SJCRH30 (cell line): Measurements from ENCODE around the gene OR5T2. TPM values are rescaled to one million over a fixed set of nuclear protein-coding genes. Genes with fewer than 3 reads are reported as not detected.
"Not testable (repeated sequence)": the region's sequence is repeated elsewhere in the genome, so short reads cannot be mapped to it uniquely, and the experiment has no call there.

Experiments
- DNase-seq, 2 experiments: peaks; one replicate each; pipeline ENCODE4 v3.0.0-alpha.2; 2015 to 2020
- H3K27ac ChIP-seq: fragments of 250-450 bp; sonication (Bioruptor Pico); 2 replicates; pipeline ENCODE4 v1.5.1; 2020; ENCODE audit warnings: mild to moderate bottlenecking, moderate library complexity
- H3K27me3 ChIP-seq: fragments of 250-450 bp; sonication (Bioruptor Pico); 2 replicates; pipeline ENCODE4 v1.5.1; 2020; ENCODE audit warnings: mild to moderate bottlenecking, moderate library complexity
- H3K36me3 ChIP-seq: fragments of 250-450 bp; sonication (Bioruptor Pico); 2 replicates; pipeline ENCODE4 v1.5.1; 2020; ENCODE audit warnings: mild to moderate bottlenecking, moderate library complexity
- H3K4me1 ChIP-seq: fragments of 250-450 bp; sonication (Bioruptor Pico); 2 replicates; pipeline ENCODE4 v1.5.1; 2020; ENCODE audit warnings: mild to moderate bottlenecking, moderate library complexity
- H3K4me3 ChIP-seq: fragments of 250-450 bp; sonication (Bioruptor Pico); 2 replicates; pipeline ENCODE4 v1.5.1; 2020; ENCODE audit warnings: mild to moderate bottlenecking, moderate library complexity
- H3K9me3 ChIP-seq: fragments of 250-450 bp; sonication (Bioruptor Pico); replicated peaks from 2 replicates; pipeline ENCODE4 v1.5.1; 2020; ENCODE audit warnings: mild to moderate bottlenecking, moderate library complexity
- total RNA-seq: library from RNA; depleted of rRNA; stranded (reverse); fragments of >200 nt; shearing (Covaris generic); gene quantifications from 2 replicates; pipeline ENCODE4 v1.2.3, GENCODE V29; 2014; rRNA removed

OR5T2 gene
- not detected in 2 replicates for total RNA-seq

DNA sequence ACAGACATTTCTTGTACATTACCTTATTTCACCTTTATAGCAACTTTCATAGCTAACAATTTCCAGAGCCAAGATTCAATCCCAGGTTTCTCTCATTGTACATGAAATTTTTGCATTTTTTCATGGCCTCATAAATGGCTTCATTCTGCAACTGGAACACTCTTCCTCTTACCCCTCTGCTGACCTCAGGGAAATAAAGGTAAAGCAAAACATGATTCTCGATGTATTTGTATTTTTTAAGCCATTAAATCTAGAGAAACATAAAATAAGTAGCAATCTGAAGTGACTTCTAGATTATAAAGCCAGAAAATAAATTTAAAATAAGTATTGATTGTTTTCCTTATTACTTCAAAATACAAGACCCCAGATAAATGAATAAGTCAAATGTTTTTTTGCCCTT, at the start of gene OR5T2:
OR5T2 (minus strand) TSS at position 101 of the 400 bp plus-strand sequence. CDS start 1,193 bp downstream, outside the sequence.
- Histone ChIP-seq H3K4me3 (no peak within 1 kb of the TSS), H3K9me3 (no peaks in the 10 kb centered on the region), H3K27me3 (no peaks in the 10 kb centered on the region), H3K36me3 (no peaks in the 10 kb centered on the region), H3K4me1 (no peaks in the 10 kb centered on the region), H3K27ac (no peak within 1 kb of the TSS)
- DNase-seq, result no peak

DNA sequence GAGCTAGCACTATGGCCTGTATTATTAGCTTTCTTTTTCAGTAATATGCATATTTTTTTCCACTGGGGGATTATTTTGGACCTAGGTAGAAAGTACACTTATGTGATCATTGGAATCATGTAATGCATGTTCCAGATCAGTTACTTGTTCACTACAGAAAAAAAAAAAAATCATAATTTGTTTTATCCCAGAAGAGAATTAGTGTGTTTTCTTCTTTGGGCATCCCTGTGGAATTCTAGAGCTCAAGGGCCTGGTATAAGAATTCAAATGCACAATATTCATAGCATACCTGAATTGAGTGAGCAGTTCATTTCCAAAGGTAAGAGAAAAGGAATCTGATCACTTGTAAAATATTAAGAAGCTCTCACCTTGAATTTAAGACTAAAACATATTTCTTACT, 39.8 kb upstream of the OR5T2 start, which contains the start of gene OR5T1:
OR5T1 (plus strand) TSS at position 301 of the 400 bp plus-strand sequence. CDS start 1,485 bp downstream, outside the sequence.
- no peak for DNase-seq
- no peaks in the 10 kb centered on the region for H3K27me3 ChIP-seq
- no peaks in the 10 kb centered on the region for H3K9me3 ChIP-seq
- no peak within 1 kb of the TSS for H3K27ac ChIP-seq
- H3K4me1 ChIP-seq, result no peaks in the 10 kb centered on the region
- H3K4me3 ChIP-seq, result no peak within 1 kb of the TSS
- no peaks in the 10 kb centered on the region for H3K36me3 ChIP-seq

DNA sequence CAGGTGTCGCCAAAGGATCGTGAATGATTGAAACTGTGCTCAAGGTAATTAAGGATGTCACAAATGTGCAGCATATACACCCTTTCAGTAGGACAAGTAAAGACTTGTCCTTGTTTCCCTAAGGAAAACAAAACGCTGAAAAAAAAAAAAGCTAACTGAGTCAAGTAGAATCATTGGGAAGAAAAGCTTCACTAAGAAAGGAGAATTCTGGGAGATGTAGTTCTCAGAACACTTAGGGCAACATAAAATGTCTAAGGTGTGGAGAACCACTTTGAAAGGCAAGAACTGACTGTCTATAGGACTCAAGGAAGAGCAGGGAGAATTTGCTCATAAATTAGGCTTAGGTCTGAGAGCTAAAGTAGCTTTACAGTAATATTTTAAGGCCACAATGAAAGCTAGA, 37.0 kb upstream of the OR5T2 start:
- Histone ChIP-seq H3K27ac (no peak overlapping the region), H3K9me3 (no peaks in the 10 kb centered on the region), H3K4me3 (no peak overlapping the region), H3K4me1 (no peaks in the 10 kb centered on the region), H3K36me3 (no peaks in the 10 kb centered on the region), H3K27me3 (no peaks in the 10 kb centered on the region)
- DNase-seq, result no peak

DNA sequence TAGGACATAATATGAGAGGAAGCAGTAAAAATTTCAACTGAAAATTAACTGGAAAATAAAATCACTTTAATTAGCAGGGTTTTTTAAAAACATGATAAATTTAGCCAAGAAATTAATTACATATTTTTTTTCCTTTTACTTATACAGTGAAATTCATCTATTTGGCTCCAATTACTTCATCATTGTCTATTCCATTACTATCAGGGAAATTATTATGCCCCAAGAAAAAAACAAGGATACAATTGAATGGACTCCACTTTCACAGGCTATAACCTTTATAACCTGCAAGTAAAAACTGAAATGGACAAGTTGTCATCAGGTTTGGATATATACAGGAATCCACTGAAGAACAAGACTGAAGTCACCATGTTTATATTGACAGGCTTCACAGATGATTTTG, 17.9 kb upstream of the OR5T2 start, which contains the start of gene OR5T3:
OR5T3 (plus strand) TSS at position 301 of the 400 bp plus-strand sequence; CDS start at position 301, 0 bp downstream.
- no peaks in the 10 kb centered on the region for H3K9me3 ChIP-seq
- no peaks in the 10 kb centered on the region for H3K4me1 ChIP-seq
- no peak for DNase-seq
- H3K4me3 ChIP-seq, result no peak within 1 kb of the TSS
- H3K36me3 ChIP-seq, result no peaks in the 10 kb centered on the region
- no peak within 1 kb of the TSS for H3K27ac ChIP-seq
- no peaks in the 10 kb centered on the region for H3K27me3 ChIP-seq

DNA sequence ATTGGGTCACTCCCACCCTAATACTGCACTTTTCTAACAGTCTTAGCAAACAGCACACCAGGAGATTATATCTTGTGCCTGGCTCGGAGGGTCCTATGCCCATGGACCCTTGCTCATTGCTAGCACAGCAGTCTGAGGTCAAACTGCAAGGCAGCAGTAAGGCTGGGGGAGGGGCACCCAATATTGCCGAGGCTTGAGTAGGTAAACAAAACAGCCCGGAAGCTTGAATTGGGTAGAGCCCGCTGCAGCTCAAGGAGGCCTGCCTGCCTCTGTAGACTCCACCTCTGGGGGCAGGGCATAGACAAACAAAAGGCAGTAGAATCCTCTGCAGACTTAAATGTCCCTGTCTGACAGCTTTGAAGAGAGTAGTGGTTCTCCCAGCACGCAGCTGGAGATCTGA, 14.3 kb downstream of the OR5T2 start:
- not testable (repeated sequence) for H3K36me3 ChIP-seq, H3K27ac ChIP-seq, H3K27me3 ChIP-seq, H3K9me3 ChIP-seq, H3K4me3 ChIP-seq, DNase-seq, H3K4me1 ChIP-seq

DNA sequence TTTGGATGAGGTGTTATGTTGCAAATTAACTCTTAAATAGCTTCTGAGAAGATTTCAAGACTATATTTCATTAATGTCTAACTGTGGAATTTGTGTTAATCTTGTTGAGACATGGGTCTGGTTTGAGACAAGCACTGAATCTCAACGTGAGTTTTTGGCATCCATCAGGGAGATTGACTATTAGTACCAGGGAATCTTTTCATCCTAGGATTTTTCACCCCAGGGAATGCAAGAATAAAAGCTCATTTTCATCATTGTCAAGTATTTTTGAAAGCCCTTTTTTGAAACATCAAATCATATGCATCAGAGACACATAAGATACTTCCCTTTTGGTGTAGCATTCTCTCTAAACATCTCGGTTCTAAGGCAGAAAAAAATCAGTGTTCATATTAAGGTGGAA, 19.5 kb downstream of the OR5T2 start:
- Histone ChIP-seq H3K4me1 (no peaks in the 10 kb centered on the region), H3K27ac (no peak overlapping the region), H3K27me3 (peaks cover 2% of the 10 kb centered on the region; the same call in 1 of the 2 replicates), H3K9me3 (no peaks in the 10 kb centered on the region), H3K36me3 (no peaks in the 10 kb centered on the region), H3K4me3 (no peak overlapping the region)
- DNase-seq, result no peak

DNA sequence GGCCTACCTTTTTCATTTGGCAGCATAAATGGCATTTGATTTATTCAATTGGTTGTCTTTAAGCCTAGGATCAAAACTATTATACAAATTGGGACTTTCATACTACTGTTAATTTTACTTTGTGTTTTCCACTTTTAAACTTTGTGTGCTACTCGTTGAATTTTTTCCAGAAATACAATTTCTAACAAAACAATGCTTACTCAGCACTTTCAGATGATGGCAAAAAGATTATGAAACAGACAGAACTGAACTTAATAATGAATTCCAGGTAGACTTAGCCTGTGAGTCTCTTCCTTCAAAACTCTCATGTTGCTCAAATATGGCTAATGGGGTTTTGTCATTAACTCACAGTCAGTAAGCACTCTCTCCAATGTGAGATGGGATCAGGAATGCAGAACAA, 26.3 kb downstream of the OR5T2 start:
- DNase-seq, result no peak
- no peaks in the 10 kb centered on the region for H3K4me1 ChIP-seq
- H3K36me3 ChIP-seq, result no peaks in the 10 kb centered on the region
- H3K4me3 ChIP-seq, result no peak overlapping the region
- H3K27ac ChIP-seq, result no peak overlapping the region
- no peaks in the 10 kb centered on the region for H3K9me3 ChIP-seq
- peaks cover 7% of the 10 kb centered on the region for H3K27me3 ChIP-seq

DNA sequence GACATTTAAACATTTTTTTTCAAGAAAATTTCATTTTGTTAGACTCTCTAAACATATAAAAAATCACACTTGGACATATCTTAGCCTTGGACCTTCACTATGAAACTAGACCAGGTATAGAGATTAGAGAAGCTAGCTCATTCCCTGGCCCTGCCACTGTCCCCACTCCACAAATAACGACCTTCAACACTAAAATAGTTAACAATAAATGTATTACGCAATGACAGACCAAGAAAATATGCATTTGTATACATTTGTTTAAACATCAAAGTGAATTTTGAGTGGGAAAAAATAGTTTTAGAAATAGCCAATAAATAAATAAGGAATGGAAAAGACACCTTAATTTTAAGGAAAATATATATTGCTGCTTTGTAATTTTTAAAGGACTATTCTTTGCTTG, 36.7 kb downstream of the OR5T2 start:
- H3K4me1 ChIP-seq, result no peaks in the 10 kb centered on the region
- H3K4me3 ChIP-seq, result no peak overlapping the region
- no peak overlapping the region for H3K27ac ChIP-seq
- DNase-seq, result no peak
- no peaks in the 10 kb centered on the region for H3K9me3 ChIP-seq
- H3K27me3 ChIP-seq, result 0 out of 2 replicates have a peak, but pooled peaks cover 6% of the 10 kb centered on the region
- H3K36me3 ChIP-seq, result no peaks in the 10 kb centered on the region

DNA sequence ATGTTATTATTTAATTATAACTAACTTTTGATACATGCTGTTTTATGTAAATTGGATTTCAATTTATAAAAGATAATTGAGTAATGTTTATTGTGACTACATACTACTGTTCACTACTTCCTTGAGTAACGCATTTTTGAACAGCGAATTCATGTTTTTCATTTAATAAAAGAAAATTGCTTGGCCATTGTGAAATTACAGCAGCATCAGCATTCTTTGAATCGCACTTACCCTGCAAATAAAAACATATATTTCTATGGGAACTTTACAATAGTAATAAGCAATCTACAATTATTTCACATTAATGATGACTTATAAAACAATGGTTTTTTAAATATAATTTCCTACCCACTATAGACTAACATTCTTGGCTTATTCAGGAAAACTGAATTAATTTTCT, 37.4 kb downstream of the OR5T2 start:
- no peaks in the 10 kb centered on the region for H3K36me3 ChIP-seq

DNA sequence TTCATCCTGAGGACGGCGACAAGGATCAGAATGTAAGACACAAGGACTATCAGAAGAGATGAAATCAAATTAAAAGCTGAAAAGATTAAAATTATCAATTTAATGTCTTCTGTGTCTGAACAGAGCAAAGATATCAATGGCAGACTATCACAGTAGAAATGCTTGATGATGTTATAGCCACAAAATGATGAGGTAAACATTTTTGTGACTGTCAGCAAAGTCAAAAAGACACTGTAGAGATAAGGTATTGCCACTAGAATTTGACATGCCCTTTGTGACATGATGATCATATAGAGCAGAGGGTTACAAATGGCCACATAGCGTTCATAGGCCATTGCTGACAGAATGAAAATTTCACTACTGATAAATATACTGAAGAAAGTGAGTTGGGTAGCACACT, 45.5 kb downstream of the OR5T2 start:
- Histone ChIP-seq H3K27ac (no peak overlapping the region), H3K4me1 (no peaks in the 10 kb centered on the region), H3K9me3 (no peaks in the 10 kb centered on the region), H3K36me3 (no peaks in the 10 kb centered on the region), H3K27me3 (no peaks in the 10 kb centered on the region), H3K4me3 (no peak overlapping the region)
- no peak for DNase-seq

More for the DNA sequence above, 37.4 kb downstream of the OR5T2 start:
- no peaks in the 10 kb centered on the region for H3K4me1 ChIP-seq
- 0 out of 2 replicates have a peak, but pooled peaks cover 6% of the 10 kb centered on the region for H3K27me3 ChIP-seq
- no peaks in the 10 kb centered on the region for H3K9me3 ChIP-seq
- no peak for DNase-seq
- H3K27ac ChIP-seq, result no peak overlapping the region
- H3K4me3 ChIP-seq, result no peak overlapping the region

DNA sequence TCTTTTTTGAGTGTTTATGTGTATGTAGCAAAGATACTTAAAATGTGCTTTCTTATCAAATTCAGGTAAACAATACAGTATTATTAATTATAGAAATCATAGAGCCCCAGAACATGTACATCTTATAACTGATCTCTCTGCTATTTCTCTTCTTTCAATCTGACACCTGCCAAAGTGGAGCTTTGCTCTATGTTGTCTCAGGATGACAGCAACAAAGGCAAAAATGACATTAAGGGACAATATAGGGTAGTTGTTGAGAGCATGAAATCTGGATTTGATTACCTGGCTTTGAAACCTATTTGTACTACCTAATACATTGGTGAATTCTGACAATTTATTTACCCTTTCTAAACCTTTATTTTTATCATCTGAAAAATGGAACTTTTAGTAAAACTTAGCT, 50.6 kb downstream of the OR5T2 start:
- Histone ChIP-seq H3K27ac (no peak overlapping the region), H3K4me1 (no peaks in the 10 kb centered on the region), H3K4me3 (no peak overlapping the region), H3K36me3 (no peaks in the 10 kb centered on the region), H3K27me3 (no peaks in the 10 kb centered on the region), H3K9me3 (0 out of 2 replicates have a peak, but pooled peaks cover 3% of the 10 kb centered on the region)
- no peak for DNase-seq

Other genes starting within 250 kb of the OR5T2 start
- not detected in 2 replicates for gene OR5F1, start 239.6 kb downstream of the OR5T2 start, total RNA-seq
- gene OR5AS1, start 206.6 kb downstream of the OR5T2 start, total RNA-seq, result not detected in 2 replicates
- gene OR8I2, start 140.9 kb downstream of the OR5T2 start, total RNA-seq, result not detected in 2 replicates
- gene OR8H2, start 130.6 kb downstream of the OR5T2 start, total RNA-seq, result not detected in 2 replicates
- gene OR8H3, start 111.9 kb downstream of the OR5T2 start, total RNA-seq, result not detected in 2 replicates
- not detected in 2 replicates for gene OR8J3, start 94.1 kb downstream of the OR5T2 start, total RNA-seq
- not detected in 2 replicates for gene OR8K5, start 73.9 kb downstream of the OR5T2 start, total RNA-seq
- not detected in 2 replicates for gene OR5J2, start 57.6 kb downstream of the OR5T2 start, total RNA-seq
- not detected in 2 replicates for gene OR5T3, start 18.0 kb upstream of the OR5T2 start, total RNA-seq
- gene OR5T1, start 39.9 kb upstream of the OR5T2 start, total RNA-seq, result not detected in 2 replicates
- gene OR8H1, start 58.0 kb upstream of the OR5T2 start, total RNA-seq, result not detected in 2 replicates
- not detected in 2 replicates for gene OR8K3, start 80.9 kb upstream of the OR5T2 start, total RNA-seq
- gene OR8K1, start 111.8 kb upstream of the OR5T2 start, total RNA-seq, result not detected in 2 replicates
- not detected in 2 replicates for gene OR8J1, start 120.0 kb upstream of the OR5T2 start, total RNA-seq
- not detected in 2 replicates for gene OR8U1, start 141.4 kb upstream of the OR5T2 start, total RNA-seq
- not detected in 2 replicates for gene OR5AL1, start 178.4 kb upstream of the OR5T2 start, total RNA-seq
- not detected in 2 replicates for gene OR5M3, start 239.1 kb upstream of the OR5T2 start, total RNA-seq